HG03469 (cell line): ENCODE data around the gene GON7.
"Not testable (repeated sequence)": the region's sequence is repeated elsewhere in the genome, so short reads cannot be mapped to it uniquely, and the experiment has no call there.

Source experiments
- ATAC-seq: cut with Tn5 transposase; IDR thresholded peaks from one replicate; pipeline ENCODE4 v1.9.1; 2021; ENCODE audit warnings: mild to moderate bottlenecking, moderate library complexity, moderate number of reproducible peaks; ENCODE audit not compliant: unreplicated experiment

Gene GON7, protein sequence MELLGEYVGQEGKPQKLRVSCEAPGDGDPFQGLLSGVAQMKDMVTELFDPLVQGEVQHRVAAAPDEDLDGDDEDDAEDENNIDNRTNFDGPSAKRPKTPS

DNA sequence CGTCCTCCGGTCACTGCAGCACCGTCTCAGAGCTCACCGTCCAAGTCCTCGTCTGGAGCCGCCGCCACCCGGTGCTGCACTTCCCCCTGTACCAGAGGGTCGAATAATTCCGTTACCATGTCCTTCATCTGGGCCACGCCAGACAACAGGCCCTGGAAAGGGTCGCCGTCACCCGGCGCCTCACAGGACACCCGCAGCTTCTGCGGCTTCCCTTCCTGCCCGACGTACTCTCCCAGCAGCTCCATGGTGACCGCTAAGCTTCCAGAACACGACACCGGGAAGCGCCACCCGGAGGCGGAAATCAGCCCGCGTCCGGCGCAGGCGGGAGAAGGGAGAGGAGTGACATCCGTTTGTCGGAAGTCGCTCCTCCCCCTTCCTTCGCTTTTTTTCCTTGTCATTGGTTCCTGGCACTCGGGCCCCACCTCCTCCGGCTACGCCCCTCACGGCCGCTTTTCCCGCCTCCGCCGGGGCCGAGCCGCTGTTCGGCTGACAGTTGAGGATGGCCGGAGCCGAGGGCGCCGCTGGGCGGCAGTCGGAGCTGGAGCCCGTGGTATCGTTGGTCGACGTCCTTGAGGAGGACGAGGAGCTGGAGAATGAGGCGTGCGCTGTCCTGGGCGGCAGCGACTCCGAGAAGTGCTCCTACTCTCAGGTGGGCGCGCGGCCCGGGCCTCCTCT lies at the start of gene GON7, which contains the start of gene UBR7:
Gene GON7, minus strand, starts transcription at position 273 of the 675 bp plus-strand sequence. Its CDS starts 28 bp downstream, at position 245.
Gene UBR7, plus strand, starts transcription at position 464 of the 675 bp plus-strand sequence. Its CDS starts 36 bp downstream, at position 500.
- peak; percentile 70 for ATAC-seq

GRCh38 chr14:93249128-93249831 lies 42.4 kb upstream of the GON7 start:
- no peak for ATAC-seq

GRCh38 chr14:93246534-93246933 lies 39.7 kb upstream of the GON7 start:
- no peak for ATAC-seq

- no peak for ATAC-seq
Observed at GRCh38 chr14:93245764-93246420, 39.0 kb upstream of the GON7 start.

DNA sequence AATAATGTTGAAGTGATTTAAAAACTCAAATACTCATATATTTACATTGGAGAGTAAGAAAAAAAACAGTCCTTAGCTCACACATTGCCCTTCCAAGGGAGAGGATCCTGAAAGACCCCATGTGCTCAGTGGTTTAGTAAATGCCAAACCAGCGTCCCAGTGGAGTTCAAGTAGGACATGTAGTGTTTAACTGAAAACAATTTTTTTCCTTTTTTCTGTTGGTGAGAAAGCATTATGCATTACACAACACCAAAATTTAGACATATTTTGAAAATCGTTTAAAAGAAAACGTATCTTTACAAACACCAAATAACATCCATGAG lies 33.8 kb upstream of the GON7 start:
- no peak for ATAC-seq

DNA sequence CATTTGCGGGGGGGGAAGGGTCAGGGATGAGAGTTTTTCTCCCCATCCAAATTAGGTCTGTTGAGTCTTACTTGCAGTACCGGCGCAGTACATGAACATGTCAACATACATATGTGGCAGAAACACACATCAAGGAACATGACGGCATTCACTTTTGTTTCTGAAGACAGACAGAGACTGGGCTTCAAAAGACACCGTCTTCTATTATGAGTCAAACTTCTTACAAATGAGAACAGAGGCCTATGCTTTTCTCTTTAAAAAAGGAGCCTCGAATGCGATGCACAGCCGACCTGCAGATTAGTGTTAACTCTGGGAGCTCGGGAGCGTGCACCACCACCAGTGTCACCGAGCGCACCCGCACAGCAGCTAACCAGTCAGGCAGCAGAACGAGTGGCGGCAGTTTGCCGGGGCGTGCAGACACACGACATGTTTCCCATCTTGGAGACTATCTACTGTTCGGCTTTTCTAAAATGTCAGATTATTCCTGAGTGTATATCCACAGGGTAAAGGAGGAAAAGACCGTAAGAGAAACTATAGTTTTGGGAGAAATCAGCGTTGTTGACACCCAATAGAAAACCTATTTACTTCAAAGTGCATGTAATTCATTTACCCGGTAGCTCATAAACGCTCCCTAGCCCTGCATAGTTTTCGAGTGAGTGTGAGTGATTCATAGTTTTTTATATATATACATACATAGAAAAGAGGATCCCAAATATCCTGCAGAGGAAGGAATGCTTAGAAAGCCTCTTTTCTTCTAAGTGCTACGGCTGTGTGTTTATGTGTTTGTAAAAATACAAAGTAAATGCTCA lies 33.2 kb upstream of the GON7 start:
- ATAC-seq, result no peak

DNA sequence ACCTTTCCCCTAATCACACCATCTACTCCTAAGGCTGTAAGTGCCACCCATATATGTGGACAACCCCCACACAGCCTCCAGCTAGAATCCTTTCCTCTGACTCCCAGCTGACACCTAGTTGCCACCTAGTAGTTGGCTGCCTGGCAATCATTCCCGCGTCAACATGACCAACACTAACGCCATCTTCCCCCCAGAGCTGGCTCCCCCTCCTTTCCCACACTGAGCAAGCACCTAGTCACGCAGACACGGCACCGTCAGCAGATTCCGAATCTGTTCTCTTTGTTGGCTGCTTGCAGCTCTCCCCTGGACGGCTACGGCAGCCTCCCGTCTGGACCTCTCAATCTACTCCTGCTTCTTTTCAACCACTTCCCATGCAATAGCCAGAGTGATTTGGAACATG lies 27.9 kb upstream of the GON7 start:
- no peak for ATAC-seq

DNA sequence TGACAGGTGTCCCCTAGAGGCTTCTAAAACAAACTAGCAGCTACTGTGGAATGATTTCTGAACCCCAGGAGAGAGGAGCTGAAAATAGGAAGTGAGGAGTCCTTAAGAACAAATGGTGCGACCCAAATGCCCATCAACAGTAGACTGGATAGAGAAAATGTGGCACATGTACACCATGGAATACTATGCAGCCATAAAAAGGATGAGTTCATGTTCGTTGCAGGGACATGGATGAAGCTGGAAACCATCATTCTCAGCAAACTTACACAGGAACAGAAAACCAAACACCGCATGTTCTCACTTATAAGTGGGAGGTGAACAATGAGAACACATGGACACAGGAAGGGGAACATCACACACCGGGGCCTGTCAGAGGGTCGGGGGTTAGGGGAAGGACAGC lies 26.2 kb upstream of the GON7 start:
- ATAC-seq, result not testable (repeated sequence)

- no peak for ATAC-seq
Observed at GRCh38 chr14:93232159-93232558, 25.3 kb upstream of the GON7 start.

DNA sequence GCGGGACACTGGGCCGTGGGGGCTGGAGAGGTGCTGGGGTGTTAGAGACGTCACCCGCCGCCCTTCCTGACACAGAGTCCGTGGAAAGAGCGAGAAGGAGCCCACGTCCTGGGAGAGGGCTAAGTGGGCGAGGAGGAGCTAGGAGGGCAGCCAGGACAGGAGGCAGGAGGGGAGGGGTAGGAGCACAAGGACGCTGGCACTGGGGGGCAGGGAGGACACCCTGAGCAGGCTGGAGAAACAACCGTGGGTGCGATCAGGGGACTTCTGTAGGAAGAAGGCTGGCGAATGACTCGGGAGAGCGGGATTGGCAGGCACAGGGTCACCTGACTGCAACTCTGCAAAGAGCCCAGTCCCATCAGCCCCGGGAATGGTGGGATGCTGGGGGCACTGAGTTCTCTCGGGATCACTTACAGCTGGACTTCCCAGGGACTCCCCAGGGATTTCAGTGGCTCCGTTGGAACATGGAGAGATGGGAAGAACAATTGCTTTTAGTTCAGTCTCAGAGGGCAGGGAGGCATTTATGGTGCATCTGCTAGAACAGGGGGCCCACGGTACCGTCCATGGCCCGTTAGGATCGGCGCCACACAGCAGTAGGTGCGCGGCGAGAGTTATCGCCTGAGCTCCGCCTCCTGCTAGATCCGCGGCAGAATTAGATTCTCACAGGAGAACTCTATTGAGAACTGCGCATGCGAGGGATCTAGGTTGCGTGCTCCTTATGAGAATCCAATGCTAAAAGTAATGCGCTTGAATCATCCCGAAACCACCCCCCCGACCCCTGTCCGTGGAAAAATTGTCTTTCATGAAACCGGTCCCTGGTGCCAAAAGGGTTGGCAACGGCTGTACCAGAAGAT lies 24.5 kb upstream of the GON7 start:
- no peak for ATAC-seq

DNA sequence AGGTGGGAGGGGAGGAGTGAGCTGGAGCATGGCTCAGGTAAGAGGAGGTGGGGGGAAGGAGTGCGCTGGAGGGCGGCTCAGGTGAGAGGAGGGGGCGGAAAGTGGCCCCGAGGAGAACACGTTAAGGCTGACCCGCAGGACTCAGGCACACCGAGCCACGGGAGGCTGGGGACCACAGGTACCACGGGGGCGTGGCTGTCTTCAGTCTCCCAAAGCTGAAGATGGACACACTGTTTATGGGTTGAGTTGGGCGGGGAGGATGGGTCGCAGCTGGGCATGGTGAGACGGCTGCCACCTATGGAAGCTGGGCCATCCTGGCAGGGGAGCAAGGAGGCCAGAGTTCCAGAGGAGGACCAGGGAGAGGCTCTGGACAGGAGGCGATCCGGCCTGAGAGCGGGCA lies 23.7 kb upstream of the GON7 start:
- ATAC-seq, result no peak

DNA sequence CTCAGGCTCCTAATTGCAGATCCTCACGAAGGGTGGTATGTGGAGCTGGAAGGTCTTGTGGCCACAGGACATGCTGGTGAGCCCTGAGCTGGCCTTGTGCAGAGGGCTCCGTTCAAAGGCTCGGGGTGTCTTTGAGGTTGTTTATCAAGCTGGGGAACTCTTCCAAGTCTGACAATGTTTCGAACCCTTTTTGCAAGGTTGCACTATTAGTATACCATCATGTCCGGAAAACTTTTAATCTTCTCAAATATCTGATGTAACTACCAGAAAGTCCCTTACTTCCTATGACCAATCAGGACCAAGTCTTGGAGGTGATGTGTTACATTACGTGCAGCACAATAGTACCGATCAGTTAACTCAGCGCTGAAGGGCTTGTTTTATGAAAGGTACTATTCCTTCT lies 21.7 kb upstream of the GON7 start:
- no peak for ATAC-seq

GRCh38 chr14:93223565-93223964 lies 16.7 kb upstream of the GON7 start:
- ATAC-seq, result no peak

DNA sequence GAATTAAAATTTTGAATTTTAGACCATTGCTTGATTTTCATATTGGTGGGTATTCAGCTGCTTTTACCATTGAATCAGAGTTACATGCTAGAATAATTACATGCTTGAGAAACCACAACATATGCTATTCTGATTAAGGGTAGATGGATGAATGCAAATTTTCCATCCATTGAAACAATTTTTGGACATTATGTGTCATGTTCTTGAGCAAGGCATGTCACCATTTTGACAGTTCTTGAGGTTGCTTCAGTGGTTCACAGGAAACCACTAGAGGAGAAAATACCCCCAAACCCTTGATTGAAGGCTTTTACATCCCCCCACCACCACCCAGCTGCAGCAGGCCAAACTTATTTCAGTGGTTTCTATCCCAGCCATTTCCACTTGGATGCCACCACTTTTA lies 13.6 kb upstream of the GON7 start:
- ATAC-seq, result no peak

DNA sequence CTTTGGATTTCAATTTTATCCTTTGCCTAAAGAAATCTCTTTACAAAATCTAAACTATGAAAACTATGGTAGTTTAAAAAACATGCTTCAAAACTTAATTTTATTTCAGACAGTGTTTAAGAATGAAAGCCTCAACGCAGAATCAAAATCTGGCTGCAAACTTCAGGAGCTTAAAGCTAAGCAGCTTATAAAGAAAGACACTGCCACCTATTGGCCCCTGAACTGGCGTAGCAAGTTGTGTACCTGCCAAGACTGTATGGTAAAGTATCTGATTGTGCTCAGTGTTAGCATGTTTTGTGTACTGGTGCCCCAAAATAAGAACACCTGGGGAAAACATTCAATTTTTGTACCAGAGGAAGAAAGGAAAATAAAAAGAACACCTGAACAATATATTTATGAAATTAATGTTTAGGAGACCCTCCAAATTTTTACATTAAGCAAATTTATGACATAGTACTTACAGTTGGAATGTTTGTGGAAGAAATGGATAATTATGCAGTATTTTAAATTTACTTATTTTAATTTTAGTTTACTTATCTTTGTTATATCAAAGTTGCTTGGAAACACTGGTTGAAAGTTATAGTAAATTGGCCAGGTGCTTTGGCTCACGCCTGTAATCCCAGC lies 12.3 kb upstream of the GON7 start:
- no peak for ATAC-seq

DNA sequence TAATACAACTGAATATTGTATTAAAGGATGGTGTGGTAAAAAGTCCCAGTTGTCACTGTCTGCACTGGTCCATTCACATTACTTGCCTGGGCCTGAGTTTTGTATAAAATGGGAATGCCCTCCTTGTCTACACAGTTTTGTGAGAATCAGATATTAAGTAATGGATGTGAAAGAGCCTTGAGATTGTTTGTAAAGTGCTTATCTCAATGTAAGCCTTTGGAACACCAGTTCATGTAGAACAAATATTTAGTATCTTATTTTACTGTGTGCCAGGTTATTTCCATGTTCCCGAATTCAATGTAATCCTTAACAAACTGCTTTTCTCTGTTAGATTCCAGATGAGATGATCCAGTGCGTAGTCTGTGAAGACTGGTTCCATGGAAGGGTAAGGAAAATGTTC lies 7.7 kb upstream of the GON7 start:
- no peak for ATAC-seq

GRCh38 chr14:93212432-93212831 lies 5.6 kb upstream of the GON7 start:
- peak; percentile 69 for ATAC-seq

DNA sequence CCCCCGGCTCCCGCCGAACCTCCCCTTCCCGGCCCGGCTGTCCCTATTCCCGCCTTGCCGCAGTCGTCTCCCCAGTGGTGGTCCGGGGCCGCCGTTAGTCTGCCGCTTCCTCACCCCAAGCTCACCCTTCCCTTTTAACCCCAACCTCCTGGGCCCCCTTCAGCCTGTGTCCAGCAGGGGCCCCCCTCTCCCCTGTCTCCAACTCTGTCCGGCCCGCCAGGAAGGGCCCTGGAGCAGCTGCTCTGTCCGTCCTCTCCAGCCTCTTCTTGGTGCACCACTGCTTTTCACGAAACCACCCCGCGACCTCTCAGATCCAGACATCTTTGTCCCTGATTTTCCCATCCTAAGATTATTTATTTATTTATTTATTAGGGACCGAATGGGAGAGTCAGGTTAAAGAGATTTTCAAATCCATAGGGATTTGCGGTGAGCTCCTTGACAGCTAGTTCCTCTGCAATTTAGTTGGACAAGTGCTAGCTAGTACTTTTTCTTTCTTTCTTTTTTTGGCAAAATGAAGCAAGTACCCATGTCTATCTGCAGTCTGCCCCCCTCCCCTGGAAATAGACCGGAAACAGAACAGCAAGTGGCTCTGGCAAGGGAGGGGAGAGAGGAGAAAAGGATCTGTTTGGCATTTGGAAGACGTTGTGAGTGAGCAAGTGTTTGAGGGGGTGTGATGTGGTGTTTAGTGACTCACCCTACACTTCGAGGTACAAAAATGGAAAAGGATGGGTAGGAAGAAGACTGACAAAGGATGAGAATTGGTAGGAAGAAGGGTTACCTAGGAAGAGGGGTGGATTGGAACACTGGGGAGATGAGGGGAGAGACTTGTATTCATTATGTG lies 823 bp upstream of the GON7 start:
- ATAC-seq, result peak; percentile 8
